ENCODE data around the gene DNAAF2. TPM values are rescaled to one million over a fixed set of nuclear protein-coding genes. Genes with fewer than 3 reads are reported as not detected.
"Not testable (repeated sequence)": the region's sequence is repeated elsewhere in the genome, so short reads cannot be mapped to it uniquely, and the experiment has no call there.

The DNAAF2 gene, protein sequence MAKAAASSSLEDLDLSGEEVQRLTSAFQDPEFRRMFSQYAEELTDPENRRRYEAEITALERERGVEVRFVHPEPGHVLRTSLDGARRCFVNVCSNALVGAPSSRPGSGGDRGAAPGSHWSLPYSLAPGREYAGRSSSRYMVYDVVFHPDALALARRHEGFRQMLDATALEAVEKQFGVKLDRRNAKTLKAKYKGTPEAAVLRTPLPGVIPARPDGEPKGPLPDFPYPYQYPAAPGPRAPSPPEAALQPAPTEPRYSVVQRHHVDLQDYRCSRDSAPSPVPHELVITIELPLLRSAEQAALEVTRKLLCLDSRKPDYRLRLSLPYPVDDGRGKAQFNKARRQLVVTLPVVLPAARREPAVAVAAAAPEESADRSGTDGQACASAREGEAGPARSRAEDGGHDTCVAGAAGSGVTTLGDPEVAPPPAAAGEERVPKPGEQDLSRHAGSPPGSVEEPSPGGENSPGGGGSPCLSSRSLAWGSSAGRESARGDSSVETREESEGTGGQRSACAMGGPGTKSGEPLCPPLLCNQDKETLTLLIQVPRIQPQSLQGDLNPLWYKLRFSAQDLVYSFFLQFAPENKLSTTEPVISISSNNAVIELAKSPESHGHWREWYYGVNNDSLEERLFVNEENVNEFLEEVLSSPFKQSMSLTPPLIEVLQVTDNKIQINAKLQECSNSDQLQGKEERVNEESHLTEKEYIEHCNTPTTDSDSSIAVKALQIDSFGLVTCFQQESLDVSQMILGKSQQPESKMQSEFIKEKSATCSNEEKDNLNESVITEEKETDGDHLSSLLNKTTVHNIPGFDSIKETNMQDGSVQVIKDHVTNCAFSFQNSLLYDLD
- 9.8 and 12.3 TPM in 2 replicates for total RNA-seq

DNA sequence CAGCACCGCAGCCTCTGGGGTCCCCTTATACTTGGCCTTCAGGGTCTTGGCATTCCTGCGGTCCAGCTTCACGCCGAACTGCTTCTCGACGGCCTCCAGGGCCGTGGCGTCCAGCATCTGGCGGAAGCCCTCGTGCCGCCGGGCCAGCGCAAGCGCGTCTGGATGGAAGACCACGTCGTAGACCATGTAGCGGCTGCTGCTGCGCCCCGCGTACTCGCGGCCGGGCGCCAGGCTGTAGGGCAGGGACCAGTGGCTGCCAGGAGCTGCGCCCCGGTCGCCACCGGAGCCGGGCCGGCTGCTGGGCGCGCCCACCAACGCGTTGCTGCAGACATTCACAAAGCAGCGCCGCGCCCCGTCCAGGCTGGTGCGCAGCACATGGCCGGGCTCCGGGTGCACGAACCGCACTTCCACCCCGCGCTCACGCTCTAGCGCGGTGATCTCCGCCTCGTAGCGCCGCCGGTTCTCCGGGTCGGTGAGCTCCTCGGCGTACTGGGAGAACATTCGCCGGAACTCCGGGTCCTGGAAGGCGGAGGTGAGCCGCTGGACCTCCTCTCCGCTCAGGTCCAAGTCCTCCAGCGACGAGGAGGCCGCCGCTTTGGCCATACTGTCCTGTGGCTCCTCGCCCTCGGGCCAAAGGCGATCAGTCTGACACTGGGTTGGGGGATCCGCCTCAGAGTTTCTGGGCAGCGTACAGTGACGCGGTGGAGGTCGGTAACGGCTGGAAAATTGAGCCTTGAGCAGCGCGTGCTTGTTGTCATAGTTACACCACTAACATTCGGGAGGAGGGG, at the start of gene DNAAF2:
Gene DNAAF2 (minus strand): TSS at position 698 of the 788 bp plus-strand sequence. CDS start 95 bp downstream, at position 603.
- peak; percentile 83 for DNase-seq

DNA sequence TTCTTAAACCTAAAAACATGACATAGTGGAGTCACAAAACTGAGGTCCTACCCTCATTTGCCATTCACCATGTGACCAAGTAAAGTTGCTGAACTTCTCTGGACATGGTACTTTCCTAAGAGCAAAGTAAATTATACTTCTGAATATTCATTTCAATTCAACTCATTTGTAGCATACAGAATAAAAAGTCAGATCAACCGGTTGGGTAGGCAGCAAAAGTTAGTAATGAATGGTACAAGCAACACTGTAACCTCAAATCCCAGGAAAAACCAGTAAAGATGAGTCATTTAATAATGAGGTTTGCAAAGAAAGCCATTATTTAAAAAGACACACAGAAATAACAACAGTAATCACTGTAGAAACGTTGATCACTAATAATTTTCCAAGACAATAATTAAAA, 44.2 kb upstream of the DNAAF2 start:
- DNase-seq, result no peak

DNA sequence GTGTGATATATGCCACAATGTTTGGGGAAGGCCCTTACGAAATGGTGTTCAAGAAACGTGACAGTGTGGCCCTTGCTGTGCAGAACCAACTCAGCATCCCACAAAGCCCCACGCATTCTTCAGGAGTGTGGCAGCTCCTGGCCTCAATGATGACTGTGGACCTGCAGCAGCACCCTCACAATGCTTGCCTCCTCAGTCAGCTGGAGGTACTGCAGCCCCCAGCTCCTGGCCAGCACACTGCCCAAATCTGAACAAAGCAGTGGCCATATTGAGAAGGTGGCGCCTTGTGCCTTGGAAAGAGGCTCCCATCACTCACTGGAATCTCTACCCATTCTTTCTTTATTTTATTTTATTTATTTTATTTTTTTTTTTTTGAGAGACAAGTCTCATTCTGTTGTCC, 42.6 kb upstream of the DNAAF2 start:
- DNase-seq, result peak; percentile 15

DNA sequence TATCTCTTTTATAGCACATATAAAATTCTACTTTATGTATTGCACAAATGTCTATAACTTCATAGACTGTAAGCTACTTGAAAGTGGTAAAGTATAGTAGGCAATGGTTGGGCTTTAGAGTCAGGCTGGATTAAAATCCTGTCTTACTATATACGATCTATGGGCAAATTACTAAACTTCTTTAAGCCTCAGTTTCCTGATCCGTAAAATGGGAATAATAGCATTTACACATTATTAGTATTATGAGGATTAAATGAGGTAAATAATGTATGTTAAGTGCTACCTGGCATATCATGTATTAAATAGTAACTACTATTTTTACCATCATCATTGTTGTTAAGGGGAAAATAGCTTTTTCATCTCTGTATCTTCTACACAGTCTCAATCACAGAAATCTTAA, 38.5 kb upstream of the DNAAF2 start:
- DNase-seq, result no peak

DNA sequence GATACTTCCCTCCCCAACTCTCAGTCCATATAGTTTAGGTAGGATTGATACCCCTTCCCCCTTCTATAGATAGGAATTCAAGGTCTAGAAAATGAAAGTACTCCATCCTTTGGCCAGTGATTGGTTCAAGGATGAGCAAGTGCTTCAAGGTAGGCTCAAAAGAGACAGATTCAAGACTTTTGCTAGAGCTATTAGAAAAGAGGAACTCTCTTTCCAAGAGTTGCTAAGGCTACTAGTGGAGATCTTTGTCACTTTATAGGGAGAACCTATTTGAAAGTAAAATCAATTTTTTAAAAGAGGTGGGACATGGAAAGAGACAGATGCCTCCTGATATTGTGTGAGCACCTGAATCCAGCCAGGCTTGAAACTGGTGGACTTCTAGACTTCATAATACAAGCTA, 35.4 kb upstream of the DNAAF2 start:
- DNase-seq, result no peak

DNA sequence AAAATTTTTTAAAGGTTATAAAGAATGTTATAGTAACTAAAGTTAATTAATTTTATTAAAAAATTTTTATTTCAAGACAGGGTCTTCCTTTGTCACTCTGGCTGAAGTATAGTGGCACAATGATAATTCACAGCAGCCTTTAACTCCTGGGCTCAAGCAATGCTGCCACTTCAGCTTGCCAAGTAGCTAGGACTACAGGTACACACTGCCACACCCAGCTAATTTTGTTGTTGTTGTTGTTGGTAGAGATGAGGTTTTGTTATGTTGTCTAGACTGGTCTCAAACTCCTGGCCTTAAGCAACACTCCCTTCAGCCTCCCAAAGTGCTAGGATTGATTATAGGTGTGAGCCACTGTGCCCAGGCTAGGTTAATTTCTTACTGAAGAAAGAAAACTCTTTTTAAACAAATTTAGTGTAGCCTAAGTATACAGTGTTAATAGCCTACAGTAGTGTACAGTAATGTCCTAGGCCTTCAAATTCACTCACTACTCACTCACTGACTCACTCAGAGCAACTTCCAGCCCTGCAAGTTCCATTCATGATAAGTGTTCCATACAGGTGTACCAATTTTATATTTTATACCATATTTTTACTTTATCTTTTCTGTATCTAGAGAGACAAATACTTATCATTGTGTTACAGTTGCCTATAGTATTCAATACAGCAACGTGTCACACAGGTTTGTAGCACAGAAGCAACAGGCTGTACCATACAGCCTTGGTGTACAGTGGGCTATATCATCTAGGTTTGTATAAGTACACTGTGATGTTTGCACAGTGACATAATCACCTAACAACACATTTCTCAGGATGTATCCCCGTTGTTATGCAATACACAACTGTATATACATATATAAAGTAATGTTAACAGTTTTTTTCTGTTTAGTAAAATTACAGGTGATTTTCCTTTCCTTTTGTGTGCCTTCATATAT, 24.7 kb upstream of the DNAAF2 start:
- no peak for DNase-seq

DNA sequence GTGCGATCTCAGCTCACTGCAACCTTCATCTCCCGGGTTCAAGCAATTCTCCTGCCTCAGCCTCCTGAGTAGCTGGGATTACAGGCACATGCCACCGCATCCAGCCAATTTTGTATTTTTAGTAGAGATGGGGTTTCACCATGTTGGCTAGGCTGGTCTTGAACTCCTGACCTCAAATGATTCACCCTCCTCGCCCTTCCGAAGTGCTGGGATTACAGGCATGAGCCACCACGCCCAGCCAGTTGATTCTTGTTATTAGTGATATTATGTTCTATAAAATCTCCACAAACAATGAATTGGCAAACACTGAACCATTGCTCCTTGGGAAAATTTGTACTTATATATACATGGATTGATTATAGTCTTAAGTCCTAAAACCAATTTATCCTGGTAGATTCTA, 22.5 kb upstream of the DNAAF2 start:
- not testable (repeated sequence) for DNase-seq

DNA sequence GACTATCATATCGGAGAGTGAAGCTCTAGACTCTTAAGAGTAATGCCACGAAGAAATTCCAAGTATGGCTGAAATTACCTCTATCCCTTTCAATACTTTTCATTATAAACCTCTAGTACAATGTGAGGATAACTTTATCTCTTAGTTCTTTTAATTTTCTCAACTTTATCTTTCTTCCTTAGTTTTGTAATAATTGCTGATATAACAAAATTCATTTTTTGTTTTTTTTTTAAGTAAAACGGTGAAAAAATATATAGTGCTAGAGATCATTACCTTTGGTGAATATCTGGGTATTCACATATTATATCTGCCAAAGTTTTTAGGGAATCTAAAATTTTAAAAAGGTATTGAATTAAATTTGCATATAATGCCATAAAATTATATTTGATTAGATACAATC, 19.5 kb upstream of the DNAAF2 start:
- DNase-seq, result no peak

DNA sequence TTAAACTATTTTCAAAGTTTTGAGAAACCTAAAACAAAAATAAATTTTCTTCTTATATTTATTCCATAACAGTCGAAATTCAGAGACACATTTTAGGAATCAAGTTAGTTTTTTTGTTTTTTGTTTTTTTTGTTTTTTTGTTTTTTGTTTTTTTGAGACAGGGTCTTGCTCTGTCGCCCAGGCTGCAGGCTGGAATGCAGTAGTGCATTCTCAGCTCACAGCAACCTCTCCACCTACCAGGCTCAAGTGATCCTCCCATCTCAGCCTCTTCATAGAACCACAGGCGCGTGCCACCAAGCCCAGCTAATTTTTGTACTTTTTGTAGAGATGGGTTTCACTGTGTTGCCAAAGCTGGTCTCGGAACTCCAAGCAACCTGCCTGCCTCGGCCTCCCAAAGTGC, 18.5 kb upstream of the DNAAF2 start:
- DNase-seq, result no peak

DNA sequence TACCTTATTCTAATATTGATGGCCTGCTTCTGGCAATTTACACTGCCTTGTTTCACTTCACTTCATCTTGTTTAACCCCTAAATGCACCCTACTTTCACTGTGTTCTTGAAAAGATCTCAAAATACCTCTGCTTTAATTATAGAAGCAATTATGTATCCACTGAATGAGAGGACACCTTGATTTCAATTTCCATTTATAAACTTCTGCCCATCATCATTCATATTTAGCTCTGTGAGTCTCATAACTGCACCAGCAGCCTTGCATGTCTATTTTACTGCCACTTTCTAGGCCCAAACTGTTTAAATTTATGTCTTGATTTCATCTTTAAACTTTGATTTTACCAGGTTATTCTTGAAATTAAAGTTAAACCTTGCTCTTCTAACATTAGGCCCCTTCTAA, 7.1 kb upstream of the DNAAF2 start:
- DNase-seq, result no peak

DNA sequence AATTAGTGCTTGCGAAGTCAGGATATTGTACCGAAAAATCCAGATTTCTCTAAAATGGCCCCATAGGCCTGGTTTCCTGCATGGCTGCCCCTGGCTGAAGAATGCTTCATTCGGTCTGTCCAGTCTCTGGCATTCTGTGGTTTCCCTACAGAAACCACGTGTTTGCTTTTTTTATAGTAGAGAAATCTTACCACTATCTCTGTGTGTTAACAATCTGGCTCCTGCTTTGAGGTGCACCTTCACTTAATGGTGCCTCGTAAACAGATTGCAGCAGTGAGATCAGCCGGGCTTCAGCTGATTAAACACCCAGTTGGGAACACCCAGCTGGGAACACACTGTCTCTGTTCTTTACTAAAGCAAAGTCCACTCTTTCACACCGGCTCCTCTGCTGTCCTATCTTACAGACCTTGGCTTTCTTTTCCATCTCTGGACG, 6.7 kb upstream of the DNAAF2 start:
- DNase-seq, result no peak

DNA sequence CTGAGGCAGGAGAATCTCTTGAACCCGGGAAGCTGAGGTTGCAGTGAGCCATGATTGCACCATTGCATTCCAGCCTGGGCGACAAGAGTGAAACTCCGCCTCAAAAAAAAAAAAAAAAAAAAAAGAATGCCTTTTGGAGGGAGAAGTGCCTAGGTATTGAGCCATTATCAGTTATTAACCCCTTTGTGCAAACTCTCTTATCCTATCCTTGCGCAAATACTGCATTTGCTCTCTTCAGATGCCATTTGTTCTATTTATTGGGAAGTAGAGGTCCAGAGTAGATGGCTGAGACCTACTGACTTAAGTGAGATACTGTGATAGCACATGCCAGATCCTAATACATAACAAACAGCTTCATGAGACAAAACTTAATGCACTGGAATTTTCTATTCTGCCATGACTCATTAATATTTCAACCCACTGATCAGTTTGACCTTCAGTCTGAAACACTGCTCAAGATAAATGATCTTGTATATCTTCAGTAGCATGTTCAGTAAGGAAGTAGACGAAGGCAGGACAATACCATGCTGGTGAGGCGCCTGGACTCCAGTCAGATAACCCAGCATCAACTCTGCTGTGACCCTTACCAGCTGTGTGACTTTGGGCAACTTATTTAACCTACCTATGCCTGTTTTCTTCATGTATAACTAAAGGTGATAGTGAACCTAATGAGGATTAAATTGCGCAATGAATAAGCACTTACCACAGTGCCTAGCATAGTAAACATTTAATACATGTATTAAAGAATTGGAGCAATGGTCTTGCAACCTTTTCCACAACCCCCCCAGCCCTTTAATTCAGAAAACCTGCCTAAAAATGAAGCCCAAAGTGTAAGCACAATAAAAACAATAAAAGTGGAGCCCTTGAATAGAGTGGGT, 5.7 kb upstream of the DNAAF2 start:
- DNase-seq, result no peak

DNA sequence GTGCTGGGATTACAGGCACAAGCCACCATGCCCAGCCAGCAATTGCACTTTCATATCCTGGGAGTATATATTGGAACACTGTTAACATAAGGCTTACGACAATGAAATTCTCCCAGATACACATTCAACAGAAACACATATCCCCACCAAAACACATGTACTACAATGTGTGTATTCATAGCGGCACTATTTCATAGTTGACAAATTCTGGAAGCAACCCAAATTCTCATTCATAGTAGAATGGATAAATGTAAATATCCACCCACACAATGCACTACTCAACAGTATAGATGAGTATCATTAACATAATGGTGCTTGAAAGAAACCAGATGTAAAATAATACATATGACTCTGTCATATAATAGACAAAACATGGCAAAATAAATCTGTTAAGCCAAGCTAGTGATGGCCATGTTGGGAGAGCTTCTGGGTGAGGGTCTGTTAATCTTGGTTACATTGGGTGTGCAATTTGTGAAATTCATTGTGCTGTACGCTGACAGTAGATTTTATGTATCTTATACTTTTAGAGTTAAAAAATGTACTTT, 2.6 kb upstream of the DNAAF2 start:
- DNase-seq, result no peak

DNA sequence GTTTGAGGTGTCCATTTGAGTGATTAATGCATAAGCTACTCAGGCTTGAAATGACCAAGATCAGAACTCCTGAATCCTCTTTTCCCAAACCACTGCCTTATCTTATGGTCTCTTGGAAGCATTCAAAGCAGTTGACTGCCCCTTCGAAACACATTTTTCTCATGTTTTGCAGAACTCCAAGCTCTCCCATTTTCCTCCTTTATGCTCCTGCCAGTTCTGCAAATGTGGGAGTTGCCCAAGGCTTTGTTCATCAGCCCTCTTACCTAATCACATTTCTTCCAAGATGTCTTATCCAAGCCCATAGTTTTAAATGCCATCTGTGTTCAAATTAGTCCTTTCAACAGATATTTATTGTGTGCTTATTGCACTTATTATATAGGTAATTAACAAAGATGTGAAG, 1.8 kb upstream of the DNAAF2 start:
- DNase-seq, result no peak

DNA sequence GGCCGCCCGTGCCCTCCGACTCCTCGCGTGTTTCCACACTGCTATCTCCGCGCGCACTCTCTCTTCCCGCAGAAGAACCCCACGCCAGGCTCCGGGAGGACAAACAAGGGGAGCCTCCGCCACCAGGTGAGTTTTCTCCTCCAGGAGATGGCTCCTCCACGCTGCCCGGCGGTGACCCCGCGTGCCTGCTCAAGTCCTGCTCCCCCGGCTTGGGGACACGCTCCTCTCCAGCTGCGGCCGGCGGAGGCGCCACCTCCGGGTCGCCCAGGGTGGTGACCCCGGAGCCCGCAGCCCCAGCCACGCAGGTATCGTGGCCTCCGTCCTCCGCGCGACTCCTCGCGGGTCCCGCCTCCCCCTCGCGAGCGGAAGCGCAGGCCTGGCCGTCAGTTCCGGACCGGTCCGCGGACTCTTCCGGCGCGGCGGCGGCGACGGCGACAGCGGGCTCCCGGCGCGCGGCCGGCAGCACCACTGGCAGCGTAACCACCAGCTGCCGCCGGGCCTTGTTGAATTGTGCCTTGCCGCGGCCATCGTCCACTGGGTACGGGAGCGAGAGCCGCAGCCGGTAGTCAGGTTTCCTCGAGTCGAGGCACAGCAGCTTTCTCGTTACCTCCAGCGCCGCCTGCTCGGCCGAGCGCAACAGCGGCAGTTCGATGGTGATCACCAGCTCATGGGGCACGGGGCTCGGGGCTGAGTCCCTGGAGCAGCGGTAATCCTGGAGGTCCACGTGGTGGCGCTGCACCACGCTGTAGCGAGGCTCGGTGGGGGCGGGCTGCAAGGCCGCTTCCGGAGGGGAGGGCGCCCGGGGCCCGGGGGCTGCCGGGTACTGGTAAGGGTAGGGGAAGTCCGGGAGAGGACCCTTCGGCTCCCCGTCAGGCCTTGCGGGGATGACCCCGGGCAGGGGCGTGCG, 1.2 kb downstream of the DNAAF2 start:
- peak; percentile 98 for DNase-seq

DNA sequence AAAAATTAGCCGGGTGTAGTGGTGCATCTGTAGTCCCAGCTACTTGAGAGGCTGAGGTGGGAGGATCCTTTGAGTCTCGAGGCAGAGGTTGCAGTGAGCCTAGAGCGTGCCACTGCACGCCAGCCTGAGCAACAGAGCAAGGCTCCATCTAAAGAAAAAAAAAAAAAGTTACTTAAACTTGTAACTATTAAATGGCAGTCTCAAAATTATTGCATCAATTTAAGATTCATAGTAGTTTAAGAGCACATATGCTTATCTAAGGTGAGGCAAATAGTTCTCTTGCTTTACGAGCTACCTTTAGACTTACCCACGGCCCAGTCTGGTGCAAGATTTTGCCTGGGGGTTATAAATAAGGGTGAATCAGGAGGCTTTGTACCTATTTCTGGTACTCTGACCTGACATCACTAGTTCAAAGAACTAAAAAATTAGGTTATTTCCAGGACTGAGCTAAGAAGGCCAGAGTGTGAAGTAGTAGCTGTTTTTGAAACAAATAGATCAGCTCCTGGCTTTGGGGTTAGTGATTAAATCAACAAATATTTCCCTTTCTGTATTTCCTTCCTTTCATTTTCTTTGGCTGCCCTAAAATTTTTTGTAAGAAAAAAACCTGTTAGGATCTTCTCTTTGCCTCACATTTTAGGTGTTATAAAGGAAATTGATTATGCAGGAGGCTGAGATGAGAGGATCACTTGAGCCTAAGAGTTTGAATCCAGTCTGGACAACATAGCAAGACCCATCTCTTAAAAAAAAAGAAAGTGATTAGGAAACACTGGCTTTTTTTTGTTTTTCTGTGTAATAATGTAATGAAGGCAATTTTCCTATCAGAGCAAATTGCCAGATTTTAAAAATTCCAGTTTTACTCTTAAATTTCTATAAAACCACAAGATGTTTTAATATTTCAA, 10.9 kb downstream of the DNAAF2 start:
- peak; percentile 29 for DNase-seq

DNA sequence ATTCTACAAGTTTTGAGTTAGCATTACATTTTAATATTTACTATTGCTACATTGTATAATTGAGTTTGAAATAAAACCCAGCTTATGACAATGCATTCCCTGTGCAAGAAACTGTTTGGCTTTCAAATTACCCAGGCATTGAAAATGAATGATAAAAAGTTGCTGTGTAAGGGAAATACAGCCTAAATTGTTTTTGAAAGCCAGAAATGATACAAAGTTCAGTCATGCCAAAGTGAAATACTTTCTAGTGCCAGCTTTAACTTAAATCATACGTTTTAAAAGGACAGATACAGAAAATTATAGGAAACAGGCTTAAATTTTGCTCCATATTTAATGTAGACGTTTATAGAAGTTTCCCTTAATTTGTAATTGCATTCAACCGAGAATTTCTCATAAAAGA, 11.7 kb downstream of the DNAAF2 start:
- no peak for DNase-seq

DNA sequence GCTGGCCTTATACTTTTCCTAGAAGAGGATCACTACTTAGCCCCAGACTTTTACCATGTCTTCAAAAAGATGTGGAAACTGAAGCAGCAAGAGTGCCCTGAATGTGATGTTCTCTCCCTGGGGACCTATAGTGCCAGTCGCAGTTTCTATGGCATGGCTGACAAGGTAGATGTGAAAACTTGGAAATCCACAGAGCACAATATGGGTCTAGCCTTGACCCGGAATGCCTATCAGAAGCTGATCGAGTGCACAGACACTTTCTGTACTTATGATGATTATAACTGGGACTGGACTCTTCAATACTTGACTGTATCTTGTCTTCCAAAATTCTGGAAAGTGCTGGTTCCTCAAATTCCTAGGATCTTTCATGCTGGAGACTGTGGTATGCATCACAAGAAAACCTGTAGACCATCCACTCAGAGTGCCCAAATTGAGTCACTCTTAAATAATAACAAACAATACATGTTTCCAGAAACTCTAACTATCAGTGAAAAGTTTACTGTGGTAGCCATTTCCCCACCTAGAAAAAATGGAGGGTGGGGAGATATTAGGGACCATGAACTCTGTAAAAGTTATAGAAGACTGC, 12.9 kb downstream of the DNAAF2 start:
- DNase-seq, result no peak

Measured in dermis blood vessel endothelial cell (primary cell).